GM23338 (cell line): ENCODE measurements around the gene CHST11.

ENCODE experiments used
- EZH2phosphoT487 ChIP-seq: fragments of 200-600 bp; sonication (generic); IDR thresholded peaks from one replicate; pipeline ENCODE4 v1.8.1; 2018; ENCODE audit warnings: antibody characterized with exemption; ENCODE audit not compliant: unreplicated experiment
- JUNB ChIP-seq: IDR thresholded peaks from one replicate; pipeline ENCODE4 v1.6.1; 2016; ENCODE audit warnings: antibody characterized with exemption; ENCODE audit not compliant: unreplicated experiment
- POLR2AphosphoS5 ChIP-seq: IDR thresholded peaks from 2 replicates; pipeline ENCODE4 v1.6.1; 2016; ENCODE audit warnings: antibody characterized with exemption, low read depth
- TF ChIP-seq, protein P1 (sequence below), 2 experiments: fragments of 200-600 bp in 1 of 2; sonication (generic) in 1 of 2; conservative IDR thresholded peaks; 2 replicates each; pipeline versions ENCODE4 v1.5.1 to v1.6.1; 2016 to 2017; ENCODE audit warnings: antibody characterized with exemption in 2 of 2, low read depth in 2 of 2, mild to moderate bottlenecking in 2 of 2, moderate library complexity in 1 of 2

DNA sequence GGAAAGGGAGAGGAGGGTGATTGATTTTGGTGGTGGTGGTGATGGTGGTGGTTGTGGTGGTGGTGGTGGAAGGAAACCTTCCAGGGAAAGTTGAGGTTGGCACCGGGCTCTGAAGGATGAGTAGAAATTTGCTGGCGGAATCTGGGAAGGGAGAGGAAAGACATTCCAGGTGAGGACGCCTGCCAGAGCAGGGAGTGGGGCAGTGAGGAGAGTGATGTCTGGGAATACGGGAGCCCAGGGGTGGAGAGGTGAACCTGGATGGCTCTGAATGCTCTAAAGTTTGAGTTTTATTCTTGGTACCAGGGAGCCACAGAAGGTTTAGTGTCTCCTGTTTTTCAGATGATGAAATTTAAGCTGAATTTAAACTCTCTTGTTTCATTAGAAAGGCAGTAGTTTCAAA lies 16.0 kb downstream of the CHST11 start:
- TF ChIP-seq, protein P1, sequence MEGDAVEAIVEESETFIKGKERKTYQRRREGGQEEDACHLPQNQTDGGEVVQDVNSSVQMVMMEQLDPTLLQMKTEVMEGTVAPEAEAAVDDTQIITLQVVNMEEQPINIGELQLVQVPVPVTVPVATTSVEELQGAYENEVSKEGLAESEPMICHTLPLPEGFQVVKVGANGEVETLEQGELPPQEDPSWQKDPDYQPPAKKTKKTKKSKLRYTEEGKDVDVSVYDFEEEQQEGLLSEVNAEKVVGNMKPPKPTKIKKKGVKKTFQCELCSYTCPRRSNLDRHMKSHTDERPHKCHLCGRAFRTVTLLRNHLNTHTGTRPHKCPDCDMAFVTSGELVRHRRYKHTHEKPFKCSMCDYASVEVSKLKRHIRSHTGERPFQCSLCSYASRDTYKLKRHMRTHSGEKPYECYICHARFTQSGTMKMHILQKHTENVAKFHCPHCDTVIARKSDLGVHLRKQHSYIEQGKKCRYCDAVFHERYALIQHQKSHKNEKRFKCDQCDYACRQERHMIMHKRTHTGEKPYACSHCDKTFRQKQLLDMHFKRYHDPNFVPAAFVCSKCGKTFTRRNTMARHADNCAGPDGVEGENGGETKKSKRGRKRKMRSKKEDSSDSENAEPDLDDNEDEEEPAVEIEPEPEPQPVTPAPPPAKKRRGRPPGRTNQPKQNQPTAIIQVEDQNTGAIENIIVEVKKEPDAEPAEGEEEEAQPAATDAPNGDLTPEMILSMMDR (conservative IDR thresholded peaks at IDR 0.05; ENCODE audit: low read depth in 2 of 2), result no peak
- TF ChIP-seq JUNB (no peak), EZH2phosphoT487 (no peak), POLR2AphosphoS5 (no peak)
